ENCODE data around the gene CDHR3. TPM values are rescaled to one million over a fixed set of nuclear protein-coding genes. Genes with fewer than 3 reads are reported as not detected.
A peak's percentile ranks its signal among the peaks of the same experiment; 100 is the strongest.

The CDHR3 gene
- total RNA-seq, 2 experiments from 2014 or later, result 0.42 to 2.8 TPM

DNA sequence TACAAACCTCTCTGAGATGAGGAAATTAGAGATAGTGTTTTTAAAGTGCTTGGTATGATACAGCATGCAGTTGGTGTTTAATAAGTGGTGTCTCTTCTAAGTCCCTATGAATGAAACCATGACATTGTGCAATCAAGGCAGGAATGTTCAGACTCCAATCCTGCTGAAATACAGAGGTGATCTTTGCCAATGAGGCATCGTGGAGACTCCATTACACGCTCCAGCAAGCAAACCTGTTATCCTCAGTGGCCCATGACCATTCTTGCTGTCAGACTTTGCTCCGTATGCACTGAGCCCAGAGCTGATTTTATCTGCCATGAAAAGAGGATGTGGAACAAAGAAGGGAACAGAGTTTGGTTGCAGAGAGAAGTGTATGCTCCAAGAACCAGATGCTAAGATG is 47.3 kb downstream of the CDHR3 start:
- H3K27ac ChIP-seq (ENCODE audit: low read depth, low read length, poor library complexity, severe bottlenecking), result no peak overlapping the region
- H3K79me2 ChIP-seq (ENCODE audit: insufficient read depth, low read depth, low read length), result no peaks in the 10 kb centered on the region
- no TSS peak for BruUV-seq (replicated peaks)
- no peaks in the 10 kb centered on the region for H4K20me1 ChIP-seq (ENCODE audit: insufficient read depth, low read length)
- ChIA-PET CTCF (ENCODE audit: unreplicated experiment) (no interaction called here), POLR2A (no interaction called here)
- no peaks in the 10 kb centered on the region for H3K9me3 ChIP-seq (ENCODE audit: low read length)
- no peaks in the 10 kb centered on the region for H3K9me2 ChIP-seq (ENCODE audit: insufficient read depth, low read length)
- no peak overlapping the region for H3K4me2 ChIP-seq (ENCODE audit: low read length)
- peaks cover 27% of the 10 kb centered on the region for H3K4me1 ChIP-seq (ENCODE audit: insufficient read depth, low read length, poor library complexity, severe bottlenecking)
- TF ChIP-seq EZH2phosphoT487 (IDR thresholded peaks at IDR 0.05; ENCODE audit: borderline replicate concordance, low read depth, low read length), result no peak
- TF ChIP-seq, protein P1, sequence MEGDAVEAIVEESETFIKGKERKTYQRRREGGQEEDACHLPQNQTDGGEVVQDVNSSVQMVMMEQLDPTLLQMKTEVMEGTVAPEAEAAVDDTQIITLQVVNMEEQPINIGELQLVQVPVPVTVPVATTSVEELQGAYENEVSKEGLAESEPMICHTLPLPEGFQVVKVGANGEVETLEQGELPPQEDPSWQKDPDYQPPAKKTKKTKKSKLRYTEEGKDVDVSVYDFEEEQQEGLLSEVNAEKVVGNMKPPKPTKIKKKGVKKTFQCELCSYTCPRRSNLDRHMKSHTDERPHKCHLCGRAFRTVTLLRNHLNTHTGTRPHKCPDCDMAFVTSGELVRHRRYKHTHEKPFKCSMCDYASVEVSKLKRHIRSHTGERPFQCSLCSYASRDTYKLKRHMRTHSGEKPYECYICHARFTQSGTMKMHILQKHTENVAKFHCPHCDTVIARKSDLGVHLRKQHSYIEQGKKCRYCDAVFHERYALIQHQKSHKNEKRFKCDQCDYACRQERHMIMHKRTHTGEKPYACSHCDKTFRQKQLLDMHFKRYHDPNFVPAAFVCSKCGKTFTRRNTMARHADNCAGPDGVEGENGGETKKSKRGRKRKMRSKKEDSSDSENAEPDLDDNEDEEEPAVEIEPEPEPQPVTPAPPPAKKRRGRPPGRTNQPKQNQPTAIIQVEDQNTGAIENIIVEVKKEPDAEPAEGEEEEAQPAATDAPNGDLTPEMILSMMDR (conservative IDR thresholded peaks at IDR 0.05; ENCODE audit: low read length), result no peak
- intact Hi-C loops (cut with micrococcal nuclease; ENCODE audit: unreplicated experiment), result no loop called here
- H3K36me3 ChIP-seq (ENCODE audit: insufficient read depth, low read length), result no peaks in the 10 kb centered on the region
- no peak overlapping the region for H2AFZ ChIP-seq (ENCODE audit: low read length)
- no peak overlapping the region for H3K4me3 ChIP-seq (ENCODE audit: low read depth, low read length, poor library complexity, severe bottlenecking)
- peak; percentile 17 for DNase-seq (ENCODE audit: low spot score)

DNA sequence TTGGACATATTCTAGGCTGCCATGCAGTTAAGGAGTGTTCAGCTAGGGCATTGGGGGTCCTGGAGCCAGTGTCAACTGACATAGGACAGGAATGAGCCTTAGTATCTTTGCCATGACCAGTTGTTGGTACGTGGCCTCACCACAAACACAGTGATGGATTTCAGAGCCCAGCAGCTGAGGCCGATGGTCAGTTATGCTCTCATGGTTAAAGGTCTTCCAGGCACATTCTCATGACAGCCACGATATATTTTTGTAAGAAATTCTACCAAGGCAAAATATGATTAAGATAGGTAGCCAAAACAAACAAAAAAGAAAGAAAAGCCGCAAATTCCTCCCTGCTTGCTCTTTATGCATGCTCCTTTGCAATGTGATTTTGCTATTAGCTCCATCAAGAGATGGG is 47.8 kb downstream of the CDHR3 start:
- Histone ChIP-seq H3K36me3 (ENCODE audit: insufficient read depth, low read length) (no peaks in the 10 kb centered on the region), H3K27ac (ENCODE audit: low read depth, low read length, poor library complexity, severe bottlenecking) (no peak overlapping the region), H3K4me1 (ENCODE audit: insufficient read depth, low read length, poor library complexity, severe bottlenecking) (peaks cover 31% of the 10 kb centered on the region), H3K9me2 (ENCODE audit: insufficient read depth, low read length) (no peaks in the 10 kb centered on the region), H2AFZ (ENCODE audit: low read length) (no peak overlapping the region), H3K4me3 (ENCODE audit: low read depth, low read length, poor library complexity, severe bottlenecking) (no peak overlapping the region), H3K79me2 (ENCODE audit: insufficient read depth, low read depth, low read length) (no peaks in the 10 kb centered on the region), H3K9me3 (ENCODE audit: low read length) (no peaks in the 10 kb centered on the region), H3K4me2 (ENCODE audit: low read length) (no peak overlapping the region), H4K20me1 (ENCODE audit: insufficient read depth, low read length) (no peaks in the 10 kb centered on the region)
- TF ChIP-seq EZH2phosphoT487 (IDR thresholded peaks at IDR 0.05; ENCODE audit: borderline replicate concordance, low read depth, low read length), result no peak
- TF ChIP-seq, protein P1 (conservative IDR thresholded peaks at IDR 0.05; ENCODE audit: low read length), result no peak
- intact Hi-C loops (cut with micrococcal nuclease; ENCODE audit: unreplicated experiment), result no loop called here
- POLR2A ChIA-PET, result interaction anchor here (0.7 kb wide), 1 partner anchor 76 kb away, joined by 3 read pairs; no protein-coding TSS in a partner anchor
- CTCF ChIA-PET (ENCODE audit: unreplicated experiment), result no interaction called here
- no TSS peak for BruUV-seq (replicated peaks)
- no peak for DNase-seq (ENCODE audit: low spot score)

DNA sequence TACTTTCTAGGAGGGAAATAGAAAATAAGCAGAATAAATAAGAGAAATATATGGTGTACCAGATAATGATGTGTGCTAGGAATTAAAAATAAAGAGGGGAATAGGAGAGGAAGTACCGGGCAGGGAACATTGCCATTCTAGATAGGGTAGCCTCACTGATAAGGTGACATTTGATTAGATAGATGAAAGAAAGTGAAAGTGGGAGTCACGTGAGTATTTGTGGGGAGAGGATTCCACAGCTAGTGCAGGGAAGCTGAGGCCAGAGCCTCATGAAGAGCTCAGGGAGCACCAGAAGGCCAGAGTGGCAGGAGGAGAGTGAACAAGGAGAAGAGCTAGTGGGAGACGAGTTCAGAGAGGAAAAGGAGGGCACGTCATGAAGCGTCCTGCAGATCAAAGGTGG is 49.1 kb downstream of the CDHR3 start:
- no peaks in the 10 kb centered on the region for H3K9me2 ChIP-seq (ENCODE audit: insufficient read depth, low read length)
- POLR2A ChIA-PET, result no interaction called here
- no peaks in the 10 kb centered on the region for H4K20me1 ChIP-seq (ENCODE audit: insufficient read depth, low read length)
- H2AFZ ChIP-seq (ENCODE audit: low read length), result no peak overlapping the region
- H3K4me1 ChIP-seq (ENCODE audit: insufficient read depth, low read length, poor library complexity, severe bottlenecking), result peaks cover 31% of the 10 kb centered on the region
- intact Hi-C loops (cut with micrococcal nuclease; ENCODE audit: unreplicated experiment), result no loop called here
- no peaks in the 10 kb centered on the region for H3K36me3 ChIP-seq (ENCODE audit: insufficient read depth, low read length)
- H3K79me2 ChIP-seq (ENCODE audit: insufficient read depth, low read depth, low read length), result no peaks in the 10 kb centered on the region
- H3K4me3 ChIP-seq (ENCODE audit: low read depth, low read length, poor library complexity, severe bottlenecking), result no peak overlapping the region
- H3K27ac ChIP-seq (ENCODE audit: low read depth, low read length, poor library complexity, severe bottlenecking), result no peak overlapping the region
- H3K4me2 ChIP-seq (ENCODE audit: low read length), result no peak overlapping the region
- TF ChIP-seq, protein P1 (conservative IDR thresholded peaks at IDR 0.05; ENCODE audit: low read length), result no peak
- TF ChIP-seq EZH2phosphoT487 (IDR thresholded peaks at IDR 0.05; ENCODE audit: borderline replicate concordance, low read depth, low read length), result no peak
- no peak for DNase-seq (ENCODE audit: low spot score)
- H3K9me3 ChIP-seq (ENCODE audit: low read length), result no peaks in the 10 kb centered on the region
- no TSS peak for BruUV-seq (replicated peaks)
- CTCF ChIA-PET (ENCODE audit: unreplicated experiment), result interaction anchor here (1.6 kb wide), 1 partner anchor 16 kb away, joined by 3 read pairs; no protein-coding TSS in a partner anchor

Data from OCI-LY7 (cell line).